Endothelial cell of umbilical vein (primary cell): Measurements from ENCODE around the gene FAM168B.

Experiments used
- CTCF ChIP-seq, 2 donors: IDR thresholded peaks; 1 replicate in 1 of 2; 2 replicates in 1 of 2; pipeline ENCODE4 v1.5.1; 2011; ENCODE audit warnings: low read length in 2 of 2, mild to moderate bottlenecking in 2 of 2, moderate library complexity in 2 of 2, control low read depth in 1 of 2, inconsistent platforms in 1 of 2, low read depth in 1 of 2; ENCODE audit not compliant: insufficient read depth in 1 of 2; ENCODE audit errors: extremely low read depth in 1 of 2
- EZH2 ChIP-seq: IDR thresholded peaks from 2 replicates; pipeline ENCODE4 v1.6.1; 2012; ENCODE audit warnings: borderline replicate concordance, low read depth, mild to moderate bottlenecking, moderate library complexity, low read length, inconsistent platforms; ENCODE audit not compliant: severe bottlenecking
- FOS ChIP-seq: IDR thresholded peaks from 2 replicates; pipeline ENCODE4 v1.6.1; 2011; ENCODE audit warnings: mild to moderate bottlenecking, low read length, moderate library complexity, borderline replicate concordance; ENCODE audit not compliant: insufficient read depth
- GATA2 ChIP-seq: IDR thresholded peaks from 2 replicates; pipeline ENCODE4 v1.7.0; 2011; ENCODE audit warnings: low read depth, mild to moderate bottlenecking, moderate library complexity, mixed read lengths, low read length; ENCODE audit not compliant: insufficient read length, insufficient read depth
- JUN ChIP-seq: IDR thresholded peaks from 2 replicates; pipeline ENCODE4 v1.6.1; 2011; ENCODE audit warnings: borderline replicate concordance, low read depth; ENCODE audit not compliant: insufficient read length, insufficient read depth
- MAX ChIP-seq: IDR thresholded peaks from 2 replicates; pipeline ENCODE4 v1.6.1; 2011; ENCODE audit not compliant: insufficient read depth, insufficient read length
- MYC ChIP-seq: IDR thresholded peaks from one replicate; pipeline ENCODE4 v1.6.1; 2011; ENCODE audit warnings: mild to moderate bottlenecking, low read depth, low read length
- POLR2A ChIP-seq: IDR thresholded peaks from 2 replicates; pipeline ENCODE4 v1.6.1; 2012; ENCODE audit warnings: low read depth, mild to moderate bottlenecking, control low read depth, low read length
- POLR2AphosphoS5 ChIP-seq: IDR thresholded peaks from 2 replicates; pipeline ENCODE4 v1.6.1; 2012; ENCODE audit warnings: low read depth, mild to moderate bottlenecking, control low read depth, low read length, moderate library complexity; ENCODE audit not compliant: insufficient read depth

- TF ChIP-seq POLR2A: no peak
- TF ChIP-seq CTCF (IDR thresholded peaks at IDR 0.05; ENCODE audit: extremely low read depth in 1 of 2, insufficient read depth in 1 of 2, low read depth in 1 of 2, low read length in 2 of 2): no peak
- no peak for TF ChIP-seq MAX
- TF ChIP-seq FOS: no peak
- TF ChIP-seq EZH2: no peak
- no peak for TF ChIP-seq POLR2AphosphoS5
- TF ChIP-seq JUN: no peak
- no peak for TF ChIP-seq MYC
- peak; percentile 18 for TF ChIP-seq GATA2
Measured at GRCh38 chr2:131076707-131077106, 16.6 kb downstream of the FAM168B start.
